Inferior parietal cortex (tissue), 1 donor: Measurements from ENCODE around the gene TSPAN18.

Experiments
- DNase-seq: peaks from one replicate; pipeline ENCODE4 v3.0.0-alpha.2; 2016; ENCODE audit errors: extremely low spot score

Gene TSPAN18, protein sequence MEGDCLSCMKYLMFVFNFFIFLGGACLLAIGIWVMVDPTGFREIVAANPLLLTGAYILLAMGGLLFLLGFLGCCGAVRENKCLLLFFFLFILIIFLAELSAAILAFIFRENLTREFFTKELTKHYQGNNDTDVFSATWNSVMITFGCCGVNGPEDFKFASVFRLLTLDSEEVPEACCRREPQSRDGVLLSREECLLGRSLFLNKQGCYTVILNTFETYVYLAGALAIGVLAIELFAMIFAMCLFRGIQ

GRCh38 chr11:44726283-44727113, at the start of gene TSPAN18:
Gene TSPAN18 (plus strand): TSS chr11:44726962. CDS start chr11:44906417, 179,455 bp downstream.
- no peak for DNase-seq

DNA sequence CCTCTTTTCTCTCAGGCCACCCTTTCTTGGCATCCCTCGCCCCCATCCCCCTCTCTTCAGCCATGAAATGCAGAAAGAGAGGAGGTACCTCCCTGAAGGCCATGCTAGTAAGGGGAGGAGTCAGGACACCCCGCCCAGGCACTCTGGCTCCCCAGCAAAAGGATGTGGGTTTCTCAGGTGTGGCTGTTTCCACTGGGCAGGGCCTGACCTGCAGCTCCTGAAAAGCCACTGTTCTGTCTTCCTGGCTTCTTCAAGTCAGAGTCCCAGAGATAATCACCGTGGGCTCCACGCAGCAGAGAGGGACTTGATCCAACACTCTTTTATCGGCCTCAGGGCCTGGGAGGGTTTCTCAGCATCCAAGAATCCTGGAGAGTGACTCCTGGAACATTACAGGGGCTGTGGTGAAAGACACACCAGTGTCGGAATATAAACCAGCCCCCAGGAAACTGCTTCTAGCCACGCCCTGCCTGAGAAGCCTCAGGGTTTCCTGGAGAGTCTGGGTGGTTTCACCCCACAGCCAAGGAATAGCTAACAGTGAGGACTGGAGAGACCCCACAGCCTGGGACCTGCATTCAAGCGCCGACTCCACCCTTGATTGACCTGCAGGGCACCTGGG, 45.7 kb upstream of the TSPAN18 start:
- no peak for DNase-seq

DNA sequence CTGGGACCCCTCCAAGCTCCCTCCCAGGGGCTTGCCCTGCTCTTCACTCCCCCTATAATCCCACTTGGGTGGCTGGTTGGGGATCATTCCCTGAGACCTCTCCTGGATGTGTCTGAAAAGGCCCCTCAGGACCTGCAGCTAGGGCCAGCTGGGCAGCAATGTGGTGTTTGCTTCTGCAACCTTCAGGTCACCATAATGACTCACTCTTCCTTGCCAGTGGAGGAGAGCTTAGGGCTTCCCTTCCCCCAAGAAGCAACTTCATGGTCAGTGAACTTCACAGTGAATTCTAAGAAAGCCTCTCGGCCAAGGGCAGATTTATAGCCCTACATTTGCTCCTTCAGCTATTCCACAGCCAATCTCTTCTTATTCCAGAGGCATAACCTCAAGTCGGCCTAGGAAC, 45.1 kb upstream of the TSPAN18 start:
- DNase-seq = no peak

DNA sequence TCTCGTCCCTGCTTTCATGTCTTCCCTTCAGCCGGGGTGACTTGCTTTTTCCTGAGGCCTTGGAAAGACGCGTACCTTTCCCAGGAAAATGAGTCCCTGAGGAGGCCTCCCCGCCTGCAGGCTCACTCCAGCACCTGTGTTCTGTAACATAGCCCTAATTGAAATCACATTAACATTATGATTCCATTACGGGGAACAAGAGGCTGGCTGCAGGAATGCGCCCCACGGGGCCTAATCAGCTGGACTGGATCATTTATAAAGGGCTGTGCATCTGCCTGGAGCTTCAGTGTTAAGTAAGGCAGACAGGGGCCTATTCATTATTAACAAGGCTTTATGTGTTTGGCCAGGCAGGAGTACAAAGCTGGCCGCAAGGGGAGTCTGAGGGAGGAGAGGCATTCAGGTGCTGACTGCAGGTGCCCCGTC, 41.9 kb upstream of the TSPAN18 start:
- DNase-seq = no peak

DNA sequence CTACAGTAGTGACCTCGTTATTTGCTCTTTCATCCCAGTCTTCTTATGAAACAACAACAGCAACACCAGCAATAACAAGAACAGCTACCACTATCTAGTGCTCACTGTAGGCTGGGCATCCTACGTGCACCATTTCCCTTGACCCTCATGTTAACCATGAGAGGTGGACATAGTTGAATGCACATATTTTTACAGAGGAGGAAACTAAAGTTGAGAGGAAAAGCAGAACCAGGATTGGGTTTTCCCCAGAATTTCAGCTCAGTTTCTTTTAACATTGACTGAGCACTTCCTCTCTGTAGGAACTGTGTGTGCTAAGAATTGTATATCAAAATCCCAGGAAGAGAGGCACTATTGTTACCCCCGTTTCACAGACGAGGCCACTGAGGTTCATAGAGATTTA, 39.4 kb upstream of the TSPAN18 start:
- no peak for DNase-seq

DNA sequence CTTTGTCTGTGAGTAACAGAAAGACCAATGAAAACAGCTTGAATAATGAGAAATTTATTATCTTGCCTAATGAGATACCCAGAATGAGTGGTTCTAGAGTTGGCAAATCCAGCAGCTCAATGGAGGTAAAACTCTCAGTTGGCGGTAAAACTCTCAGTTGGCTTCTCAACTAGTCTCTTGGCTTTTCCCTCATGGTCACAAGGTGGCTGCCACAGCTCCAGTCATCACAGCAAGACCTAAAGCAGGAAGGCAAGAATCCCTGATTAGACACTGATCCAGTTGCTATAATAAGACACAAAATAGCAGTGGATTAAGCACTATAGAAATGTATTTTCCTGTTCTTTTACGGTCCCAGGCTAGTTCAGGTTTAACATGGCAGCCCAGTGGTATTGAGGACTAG, 37.5 kb upstream of the TSPAN18 start:
- no peak for DNase-seq

DNA sequence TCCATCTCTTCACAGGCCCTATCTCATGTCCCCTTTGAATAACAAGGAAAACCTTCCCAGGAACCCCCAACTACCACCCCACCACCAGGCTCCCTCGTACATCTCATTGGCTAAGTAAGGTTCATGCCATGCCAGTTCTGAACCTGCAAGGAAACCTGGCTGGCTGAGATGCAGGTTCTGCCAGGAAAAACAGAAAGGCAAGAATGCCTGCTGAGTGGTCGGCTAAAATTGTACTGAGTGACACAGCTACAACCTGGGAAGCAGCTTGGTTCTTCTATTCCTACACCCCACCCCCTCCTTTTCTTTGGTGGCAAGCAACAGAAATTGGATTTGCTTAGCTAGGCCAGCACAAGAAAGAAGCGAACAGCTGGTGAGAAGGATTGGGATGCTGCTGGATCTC, 36.1 kb upstream of the TSPAN18 start:
- no peak for DNase-seq

- DNase-seq = no peak
These were observed 34.3 kb upstream of the TSPAN18 start for GRCh38 chr11:44692460-44692859.

GRCh38 chr11:44693654-44694119, 33.1 kb upstream of the TSPAN18 start:
- no peak for DNase-seq

- DNase-seq = no peak
These were observed 32.3 kb upstream of the TSPAN18 start for GRCh38 chr11:44694443-44694842.

DNA sequence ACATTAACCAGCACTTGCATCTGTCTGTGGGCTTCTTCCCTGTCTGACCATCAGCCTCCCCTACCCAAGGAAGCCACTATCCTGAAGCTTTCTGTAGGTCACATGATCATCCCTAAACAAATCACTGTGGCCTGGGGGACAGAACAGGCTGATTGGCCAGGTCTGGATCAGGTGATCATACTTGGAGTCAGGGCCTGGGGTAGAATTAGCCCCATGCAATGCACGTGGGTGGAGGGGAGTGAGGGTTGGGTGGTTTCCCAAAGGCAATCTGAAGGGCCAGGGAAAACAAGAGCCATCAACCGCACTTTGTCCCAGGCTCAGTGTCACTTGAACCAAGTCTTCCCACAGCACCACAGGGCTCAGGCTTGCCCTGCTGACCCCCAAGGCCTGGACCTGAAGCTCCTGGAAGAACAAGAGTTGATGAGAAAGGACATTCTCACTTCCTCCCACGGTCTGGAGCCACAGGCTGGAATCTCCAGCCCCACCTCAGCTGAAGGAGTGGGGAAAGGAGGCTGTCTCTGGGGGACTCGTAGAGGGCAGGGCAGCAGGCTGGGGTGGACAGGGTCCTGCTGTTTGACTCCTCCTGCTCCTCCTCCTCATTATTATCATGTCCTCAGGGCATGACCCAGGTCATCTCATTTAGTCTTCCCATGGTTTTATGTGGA, 31.5 kb upstream of the TSPAN18 start:
- no peak for DNase-seq

- no peak for DNase-seq
These were observed 28.4 kb upstream of the TSPAN18 start for GRCh38 chr11:44698252-44698912.

- no peak for DNase-seq
These were observed 27.0 kb upstream of the TSPAN18 start for GRCh38 chr11:44699497-44700408.

- DNase-seq = no peak
These were observed 25.5 kb upstream of the TSPAN18 start for GRCh38 chr11:44701276-44701675.

DNA sequence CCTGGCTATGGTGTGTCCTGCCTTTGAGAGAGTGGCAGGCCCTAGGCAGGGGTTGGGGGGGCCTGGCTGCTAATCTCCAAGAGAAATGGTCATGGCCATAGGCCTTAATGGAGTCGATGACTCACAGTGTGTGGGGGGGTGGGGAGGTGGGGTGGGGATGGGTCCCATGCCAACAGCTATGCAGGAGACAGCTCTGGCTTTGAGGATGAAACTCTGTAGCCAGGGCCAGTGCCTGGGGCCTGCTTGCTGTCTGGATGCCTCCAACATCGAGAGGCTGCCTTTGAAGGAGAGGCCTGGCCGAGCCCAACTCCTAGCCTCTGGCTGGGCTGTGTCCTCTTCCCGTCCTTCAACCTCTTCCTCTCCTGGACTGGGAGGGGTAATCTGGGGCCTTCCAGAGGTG, 23.9 kb upstream of the TSPAN18 start:
- DNase-seq = no peak

DNA sequence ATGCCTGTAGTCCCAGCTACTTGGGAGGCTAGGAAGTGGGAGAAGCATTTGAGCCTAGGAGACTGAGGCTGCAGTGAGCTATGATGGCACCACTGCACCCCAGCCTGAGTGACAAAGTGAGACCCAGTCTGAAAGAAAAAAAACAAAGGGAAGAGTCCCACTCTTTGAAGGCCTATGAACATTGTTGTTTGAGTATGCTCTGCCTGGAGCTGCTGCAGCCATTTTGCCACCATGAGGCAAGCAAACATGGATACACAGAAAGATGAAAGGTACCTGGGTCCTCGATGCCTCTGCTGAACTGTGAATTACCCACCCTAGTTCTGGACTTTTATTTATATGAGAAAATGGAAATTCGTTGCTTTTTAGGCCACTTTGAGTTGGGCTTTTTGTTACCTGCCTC, 19.7 kb upstream of the TSPAN18 start:
- no peak for DNase-seq

DNA sequence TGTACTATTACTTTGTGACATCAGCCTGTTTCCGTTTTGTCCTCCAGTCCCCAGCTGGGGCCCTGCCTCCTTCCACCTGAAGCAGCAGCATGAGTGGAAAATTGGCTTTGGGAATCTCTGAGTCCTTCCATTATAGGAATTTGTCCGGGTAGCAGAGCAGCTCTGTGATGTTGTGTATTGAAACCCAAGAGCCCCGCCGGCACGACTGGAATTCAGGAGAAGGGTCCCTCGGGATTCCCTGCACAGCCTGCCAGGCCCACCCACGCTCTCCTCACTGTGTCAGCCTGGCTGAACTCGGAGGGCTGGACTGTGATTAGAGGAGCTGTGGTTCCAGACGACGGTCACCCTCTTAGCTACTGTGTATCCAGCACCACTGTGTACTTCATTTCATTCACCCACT, 18.8 kb upstream of the TSPAN18 start:
- no peak for DNase-seq

- DNase-seq = no peak
These were observed 18.1 kb upstream of the TSPAN18 start for GRCh38 chr11:44708523-44709280.

- no peak for DNase-seq
These were observed 17.5 kb upstream of the TSPAN18 start for GRCh38 chr11:44709281-44709562.

GRCh38 chr11:44709966-44710365, 16.8 kb upstream of the TSPAN18 start:
- peak; percentile 27 for DNase-seq
